ENCODE data around the gene CUBN. TPM values are rescaled to one million over a fixed set of nuclear protein-coding genes. Genes with fewer than 3 reads are reported as not detected.

The CUBN gene
- total RNA-seq, 4 donors from 2014 or later: 9.2 to 38.9 (median 25.4) TPM

DNA sequence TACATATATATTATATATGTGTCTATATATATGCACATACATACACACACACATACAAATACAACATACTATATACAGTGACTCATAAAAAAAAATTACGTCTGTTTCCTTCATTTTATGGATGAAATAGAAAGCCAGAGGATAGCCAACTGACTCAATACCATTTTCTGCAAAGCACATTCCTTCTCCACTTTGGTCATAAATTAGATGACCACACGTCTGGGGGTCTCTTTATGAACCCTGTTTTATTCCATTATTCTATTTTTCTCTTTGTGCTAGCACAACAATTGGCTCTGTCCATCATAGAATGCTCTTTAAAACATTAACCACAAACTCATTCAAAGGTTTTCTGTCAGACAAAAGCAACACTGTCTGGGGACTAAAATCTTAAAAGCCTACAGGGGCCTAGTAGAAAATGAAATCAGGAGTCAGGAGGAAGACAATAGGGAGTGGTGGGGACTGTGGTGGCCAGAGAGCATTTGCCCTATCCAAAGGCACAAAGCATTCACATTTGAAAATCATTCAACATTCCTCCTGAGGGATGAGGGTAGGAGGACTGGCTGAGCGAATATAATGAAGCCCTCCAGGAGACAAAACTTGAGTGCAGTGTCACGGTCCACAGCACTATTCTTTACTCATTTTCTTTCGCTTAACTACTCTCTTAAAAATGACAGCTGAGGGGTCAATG, 4.3 kb downstream of the CUBN start:
- Histone ChIP-seq H3K36me3 (no peaks in the 10 kb centered on the region), H3K27me3 (no peaks in the 10 kb centered on the region), H3K27ac (no peak overlapping the region), H3K9me3 (no peaks in the 10 kb centered on the region), H3K4me3 (no peak overlapping the region), H3K4me1 (no peaks in the 10 kb centered on the region)
- WGBS, 2 donors: 72 to 73% methylated on average over 5 of the region's 5 CpGs
- TF ChIP-seq POLR2A (IDR thresholded peaks at IDR 0.05): no peak
- TF ChIP-seq EP300 (IDR thresholded peaks at IDR 0.05): no peak
- DNase-seq (ENCODE audit: low spot score in 2 of 2): no peak

- Histone ChIP-seq H3K36me3 (no peaks in the 10 kb centered on the region), H3K4me3 (no peak overlapping the region), H3K9me3 (no peaks in the 10 kb centered on the region), H3K4me1 (no peaks in the 10 kb centered on the region), H3K27me3 (no peaks in the 10 kb centered on the region), H3K27ac (no peak overlapping the region)
- no peak for DNase-seq (ENCODE audit: low spot score in 2 of 2)
- TF ChIP-seq POLR2A (IDR thresholded peaks at IDR 0.05): no peak
- no peak for TF ChIP-seq EP300 (IDR thresholded peaks at IDR 0.05)
- TF ChIP-seq, protein P1, sequence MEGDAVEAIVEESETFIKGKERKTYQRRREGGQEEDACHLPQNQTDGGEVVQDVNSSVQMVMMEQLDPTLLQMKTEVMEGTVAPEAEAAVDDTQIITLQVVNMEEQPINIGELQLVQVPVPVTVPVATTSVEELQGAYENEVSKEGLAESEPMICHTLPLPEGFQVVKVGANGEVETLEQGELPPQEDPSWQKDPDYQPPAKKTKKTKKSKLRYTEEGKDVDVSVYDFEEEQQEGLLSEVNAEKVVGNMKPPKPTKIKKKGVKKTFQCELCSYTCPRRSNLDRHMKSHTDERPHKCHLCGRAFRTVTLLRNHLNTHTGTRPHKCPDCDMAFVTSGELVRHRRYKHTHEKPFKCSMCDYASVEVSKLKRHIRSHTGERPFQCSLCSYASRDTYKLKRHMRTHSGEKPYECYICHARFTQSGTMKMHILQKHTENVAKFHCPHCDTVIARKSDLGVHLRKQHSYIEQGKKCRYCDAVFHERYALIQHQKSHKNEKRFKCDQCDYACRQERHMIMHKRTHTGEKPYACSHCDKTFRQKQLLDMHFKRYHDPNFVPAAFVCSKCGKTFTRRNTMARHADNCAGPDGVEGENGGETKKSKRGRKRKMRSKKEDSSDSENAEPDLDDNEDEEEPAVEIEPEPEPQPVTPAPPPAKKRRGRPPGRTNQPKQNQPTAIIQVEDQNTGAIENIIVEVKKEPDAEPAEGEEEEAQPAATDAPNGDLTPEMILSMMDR (IDR thresholded peaks at IDR 0.05): no peak
- WGBS, 2 donors: 91 to 93% methylated on average over 3 of the region's 3 CpGs
These were observed 5.7 kb downstream of the CUBN start for GRCh38 chr10:17123961-17124360.

GRCh38 chr10:17122726-17123661, 6.6 kb downstream of the CUBN start:
- H3K36me3 ChIP-seq: no peaks in the 10 kb centered on the region
- no peak overlapping the region for H3K4me3 ChIP-seq
- no peak for DNase-seq (ENCODE audit: low spot score in 2 of 2)
- TF ChIP-seq EP300 (IDR thresholded peaks at IDR 0.05) (no peak), POLR2A (IDR thresholded peaks at IDR 0.05) (no peak)
- TF ChIP-seq, protein P1 (IDR thresholded peaks at IDR 0.05): no peak
- no peaks in the 10 kb centered on the region for H3K27me3 ChIP-seq
- H3K27ac ChIP-seq: no peak overlapping the region
- no peaks in the 10 kb centered on the region for H3K4me1 ChIP-seq
- WGBS, 2 donors: 59 to 62% methylated on average over 5 of the region's 5 CpGs
- no peaks in the 10 kb centered on the region for H3K9me3 ChIP-seq

DNA sequence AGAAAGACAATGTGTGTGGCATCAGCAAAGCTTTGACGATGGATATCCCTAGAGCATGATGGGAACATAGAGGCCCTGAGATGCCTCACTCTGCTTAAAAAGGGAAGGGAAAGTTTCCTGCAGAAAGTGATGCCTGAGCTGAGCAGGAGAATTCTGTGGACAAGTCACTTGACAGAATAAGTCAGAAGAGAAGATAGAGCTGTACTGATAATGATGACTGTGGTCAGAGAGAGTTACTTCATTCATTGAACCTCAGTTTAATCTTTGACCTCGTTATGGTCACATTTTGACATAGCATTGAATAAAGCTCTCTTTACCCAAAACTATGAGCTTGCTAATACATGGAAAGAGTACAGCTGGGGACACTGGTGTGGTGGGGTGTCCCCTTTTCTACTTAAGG, 7.6 kb downstream of the CUBN start:
- DNase-seq (ENCODE audit: low spot score in 2 of 2): no peak
- Histone ChIP-seq H3K9me3 (no peaks in the 10 kb centered on the region), H3K36me3 (no peaks in the 10 kb centered on the region), H3K27me3 (no peaks in the 10 kb centered on the region), H3K27ac (no peak overlapping the region), H3K4me3 (no peak overlapping the region), H3K4me1 (no peaks in the 10 kb centered on the region)
- no peak for TF ChIP-seq EP300 (IDR thresholded peaks at IDR 0.05)
- TF ChIP-seq POLR2A (IDR thresholded peaks at IDR 0.05): no peak
- TF ChIP-seq, protein P1 (IDR thresholded peaks at IDR 0.05): no peak
- WGBS, 2 donors: 83 to 84% methylated on average over 2 of the region's 2 CpGs

- 59 to 67% methylated on average over 3 of the region's 3 CpGs for WGBS, 2 donors
- H3K27ac ChIP-seq: no peak overlapping the region
- DNase-seq (ENCODE audit: low spot score in 2 of 2): no peak
- no peaks in the 10 kb centered on the region for H3K9me3 ChIP-seq
- TF ChIP-seq, protein P1 (IDR thresholded peaks at IDR 0.05): no peak
- no peak for TF ChIP-seq POLR2A (IDR thresholded peaks at IDR 0.05)
- TF ChIP-seq EP300 (IDR thresholded peaks at IDR 0.05): no peak
- H3K27me3 ChIP-seq: no peaks in the 10 kb centered on the region
- H3K36me3 ChIP-seq: no peaks in the 10 kb centered on the region
- H3K4me3 ChIP-seq: no peak overlapping the region
- peaks cover 0 to 9% (median 0%) of the 10 kb centered on the region in 4 donors for H3K4me1 ChIP-seq
These were observed 8.9 kb downstream of the CUBN start for GRCh38 chr10:17120694-17121093.

All from tibial nerve (tissue), 4 donors.